Measurements from ENCODE around the gene KRT74.
"Not testable (repeated sequence)": the region's sequence is repeated elsewhere in the genome, so short reads cannot be mapped to it uniquely, and the experiment has no call there.

DNA sequence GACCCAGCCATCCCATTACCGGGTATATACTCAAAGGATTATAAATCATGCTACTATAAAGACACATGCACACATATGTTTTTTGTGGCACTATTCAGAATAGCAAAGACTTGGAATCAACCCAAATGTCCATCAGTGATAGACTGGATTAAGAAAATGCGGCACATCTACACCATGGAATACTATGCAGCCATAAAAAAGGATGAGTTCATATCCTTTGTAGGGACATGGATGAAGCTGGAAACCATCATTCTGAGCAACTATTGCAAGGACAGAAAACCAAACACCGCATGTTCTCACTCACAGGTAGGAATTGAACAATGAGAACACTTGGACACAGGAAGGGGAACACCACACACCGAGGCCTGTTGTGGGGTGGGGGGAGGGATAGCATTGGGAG is 20.6 kb upstream of the KRT74 start:
- TF ChIP-seq, protein P1, sequence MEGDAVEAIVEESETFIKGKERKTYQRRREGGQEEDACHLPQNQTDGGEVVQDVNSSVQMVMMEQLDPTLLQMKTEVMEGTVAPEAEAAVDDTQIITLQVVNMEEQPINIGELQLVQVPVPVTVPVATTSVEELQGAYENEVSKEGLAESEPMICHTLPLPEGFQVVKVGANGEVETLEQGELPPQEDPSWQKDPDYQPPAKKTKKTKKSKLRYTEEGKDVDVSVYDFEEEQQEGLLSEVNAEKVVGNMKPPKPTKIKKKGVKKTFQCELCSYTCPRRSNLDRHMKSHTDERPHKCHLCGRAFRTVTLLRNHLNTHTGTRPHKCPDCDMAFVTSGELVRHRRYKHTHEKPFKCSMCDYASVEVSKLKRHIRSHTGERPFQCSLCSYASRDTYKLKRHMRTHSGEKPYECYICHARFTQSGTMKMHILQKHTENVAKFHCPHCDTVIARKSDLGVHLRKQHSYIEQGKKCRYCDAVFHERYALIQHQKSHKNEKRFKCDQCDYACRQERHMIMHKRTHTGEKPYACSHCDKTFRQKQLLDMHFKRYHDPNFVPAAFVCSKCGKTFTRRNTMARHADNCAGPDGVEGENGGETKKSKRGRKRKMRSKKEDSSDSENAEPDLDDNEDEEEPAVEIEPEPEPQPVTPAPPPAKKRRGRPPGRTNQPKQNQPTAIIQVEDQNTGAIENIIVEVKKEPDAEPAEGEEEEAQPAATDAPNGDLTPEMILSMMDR (conservative IDR thresholded peaks at IDR 0.05) = not testable (repeated sequence)
- TF ChIP-seq EZH2 (IDR thresholded peaks at IDR 0.05; ENCODE audit: low read depth) = not testable (repeated sequence)

Data from PC-9 (cell line).